Osteoblast (primary cell): Measurements from ENCODE around the gene PNKD. TPM values are rescaled to one million over a fixed set of nuclear protein-coding genes. Genes with fewer than 3 reads are reported as not detected.

Experiments used
- DNase-seq: peaks from one replicate; pipeline ENCODE4 v3.0.0; 2011; ENCODE audit warnings: low spot score, mixed read lengths; ENCODE audit not compliant: insufficient read length; ENCODE audit errors: missing footprints
- H2AFZ ChIP-seq: 2 replicates; pipeline ENCODE4 v1.6.0; 2011; ENCODE audit warnings: mild to moderate bottlenecking, low read length
- H3K27ac ChIP-seq: 2 replicates; pipeline ENCODE4 v1.5.1; 2011; ENCODE audit warnings: mild to moderate bottlenecking, low read depth, low read length, moderate library complexity
- H3K27me3 ChIP-seq: 2 replicates; pipeline ENCODE4 v1.6.0; 2012; ENCODE audit warnings: mild to moderate bottlenecking, control low read depth, inconsistent platforms, low read length, moderate library complexity; ENCODE audit not compliant: insufficient read depth
- H3K36me3 ChIP-seq: 2 replicates; pipeline ENCODE4 v1.5.1; 2011; ENCODE audit warnings: mild to moderate bottlenecking, low read length, control low read depth, moderate library complexity; ENCODE audit not compliant: insufficient read depth
- H3K4me1 ChIP-seq: 2 replicates; pipeline ENCODE4 v1.5.1; 2011; ENCODE audit warnings: mild to moderate bottlenecking, low read length, control low read depth, moderate library complexity; ENCODE audit not compliant: insufficient read depth
- H3K4me2 ChIP-seq: 2 replicates; pipeline ENCODE4 v1.6.0; 2011; ENCODE audit warnings: mild to moderate bottlenecking, low read length; ENCODE audit not compliant: insufficient read depth
- H3K4me3 ChIP-seq: fragments of 200-600 bp; sonication (generic); 3 replicates; pipeline ENCODE4 v1.5.1; 2012; ENCODE audit warnings: mild to moderate bottlenecking, low read length, inconsistent platforms; ENCODE audit not compliant: insufficient read depth
- H3K79me2 ChIP-seq: 2 replicates; pipeline ENCODE4 v1.6.0; 2012; ENCODE audit warnings: mild to moderate bottlenecking, low read length, control low read depth, inconsistent platforms; ENCODE audit not compliant: insufficient read depth
- H3K9me3 ChIP-seq: 2 replicates; pipeline ENCODE4 v1.5.1; 2011; ENCODE audit warnings: low read depth, low read length, control low read depth
- H4K20me1 ChIP-seq: 2 replicates; pipeline ENCODE4 v1.6.0; 2012; ENCODE audit warnings: mild to moderate bottlenecking, low read length, control low read depth; ENCODE audit not compliant: insufficient read depth
- CTCF ChIP-seq: IDR thresholded peaks from 2 replicates; pipeline ENCODE4 v1.5.1; 2011; ENCODE audit warnings: mild to moderate bottlenecking, low read depth, low read length, moderate library complexity; ENCODE audit errors: extremely low read depth
- total RNA-seq: library from RNA; depleted of rRNA; stranded (reverse); fragments of >200 nt; gene quantifications from 2 replicates; pipeline ENCODE4 v1.2.3, GENCODE V29; 2012

Gene PNKD
- total RNA-seq, 1 donor = 23.2 TPM

- H3K9me3 ChIP-seq = no peaks in the 10 kb centered on the region
- no peak overlapping the region for H3K4me3 ChIP-seq
- H4K20me1 ChIP-seq = no peaks in the 10 kb centered on the region
- DNase-seq = peak; percentile 41
- no peaks in the 10 kb centered on the region for H3K36me3 ChIP-seq
- H3K79me2 ChIP-seq = no peaks in the 10 kb centered on the region
- no peak overlapping the region for H3K27ac ChIP-seq
- H3K27me3 ChIP-seq = no peaks in the 10 kb centered on the region
- TF ChIP-seq CTCF = no peak
- peaks cover 19% of the 10 kb centered on the region for H3K4me1 ChIP-seq
- H3K4me2 ChIP-seq = no peak overlapping the region
- H2AFZ ChIP-seq = no peak overlapping the region
Measured at GRCh38 chr2:218392891-218393462, 122.7 kb downstream of the PNKD start.

GRCh38 chr2:218393750-218394290, 123.5 kb downstream of the PNKD start:
- Histone ChIP-seq H3K27ac (no peak overlapping the region), H3K4me2 (no peak overlapping the region), H4K20me1 (no peaks in the 10 kb centered on the region), H2AFZ (no peak overlapping the region), H3K9me3 (no peaks in the 10 kb centered on the region), H3K27me3 (no peaks in the 10 kb centered on the region), H3K36me3 (no peaks in the 10 kb centered on the region), H3K79me2 (no peaks in the 10 kb centered on the region), H3K4me3 (no peak overlapping the region), H3K4me1 (peaks cover 19% of the 10 kb centered on the region)
- TF ChIP-seq CTCF = no peak
- DNase-seq = peak; percentile 9

- Histone ChIP-seq H2AFZ (no peak overlapping the region), H3K4me2 (no peak overlapping the region), H3K27me3 (no peaks in the 10 kb centered on the region), H3K4me1 (peaks cover 19% of the 10 kb centered on the region), H3K79me2 (no peaks in the 10 kb centered on the region), H3K27ac (no peak overlapping the region), H4K20me1 (no peaks in the 10 kb centered on the region), H3K4me3 (no peak overlapping the region), H3K36me3 (no peaks in the 10 kb centered on the region), H3K9me3 (no peaks in the 10 kb centered on the region)
- peak; percentile 51 for DNase-seq
- no peak for TF ChIP-seq CTCF
Measured at GRCh38 chr2:218394298-218395089, 124.2 kb downstream of the PNKD start.

- Histone ChIP-seq H3K27ac (no peak overlapping the region), H3K4me1 (peaks cover 19% of the 10 kb centered on the region), H3K79me2 (peaks cover under 1% of the 10 kb centered on the region), H2AFZ (no peak overlapping the region), H3K4me2 (no peak overlapping the region), H3K36me3 (no peaks in the 10 kb centered on the region), H4K20me1 (no peaks in the 10 kb centered on the region), H3K9me3 (no peaks in the 10 kb centered on the region), H3K4me3 (no peak overlapping the region), H3K27me3 (no peaks in the 10 kb centered on the region)
- TF ChIP-seq CTCF = no peak
- DNase-seq = peak; percentile 48
Measured at GRCh38 chr2:218395090-218395444, 124.7 kb downstream of the PNKD start.
